ENCODE data around the gene GPX3. TPM values are rescaled to one million over a fixed set of nuclear protein-coding genes. Genes with fewer than 3 reads are reported as not detected.

The GPX3 gene, protein sequence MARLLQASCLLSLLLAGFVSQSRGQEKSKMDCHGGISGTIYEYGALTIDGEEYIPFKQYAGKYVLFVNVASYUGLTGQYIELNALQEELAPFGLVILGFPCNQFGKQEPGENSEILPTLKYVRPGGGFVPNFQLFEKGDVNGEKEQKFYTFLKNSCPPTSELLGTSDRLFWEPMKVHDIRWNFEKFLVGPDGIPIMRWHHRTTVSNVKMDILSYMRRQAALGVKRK
- total RNA-seq, result not detected

GRCh38 chr5:151020304-151021110 lies at the start of gene GPX3:
GPX3 (plus strand) TSS chr5:151020591; CDS start chr5:151020655, 64 bp downstream.
- Mint-ChIP-seq H3K4me1 (peaks cover 53% of the 10 kb centered on the region), H3K27me3 (no peaks in the 10 kb centered on the region), H3K9me3 (no peaks in the 10 kb centered on the region), H3K4me3 (peak within 1 kb of the TSS; percentile 58), H3K27ac (peak within 1 kb of the TSS; percentile 52), H3K36me3 (ENCODE audit: low read depth) (peaks cover 27% of the 10 kb centered on the region)
- peak; percentile 10 for ATAC-seq (replicated peaks)

GRCh38 chr5:150978590-150978989 lies 41.8 kb upstream of the GPX3 start:
- H3K27ac Mint-ChIP-seq, result no peak overlapping the region
- ATAC-seq (replicated peaks), result no peak
- H3K27me3 Mint-ChIP-seq, result peaks cover 8% of the 10 kb centered on the region
- H3K4me1 Mint-ChIP-seq, result no peaks in the 10 kb centered on the region
- H3K36me3 Mint-ChIP-seq (ENCODE audit: low read depth), result no peaks in the 10 kb centered on the region
- H3K4me3 Mint-ChIP-seq, result no peak overlapping the region
- H3K9me3 Mint-ChIP-seq, result peaks cover 8% of the 10 kb centered on the region

DNA sequence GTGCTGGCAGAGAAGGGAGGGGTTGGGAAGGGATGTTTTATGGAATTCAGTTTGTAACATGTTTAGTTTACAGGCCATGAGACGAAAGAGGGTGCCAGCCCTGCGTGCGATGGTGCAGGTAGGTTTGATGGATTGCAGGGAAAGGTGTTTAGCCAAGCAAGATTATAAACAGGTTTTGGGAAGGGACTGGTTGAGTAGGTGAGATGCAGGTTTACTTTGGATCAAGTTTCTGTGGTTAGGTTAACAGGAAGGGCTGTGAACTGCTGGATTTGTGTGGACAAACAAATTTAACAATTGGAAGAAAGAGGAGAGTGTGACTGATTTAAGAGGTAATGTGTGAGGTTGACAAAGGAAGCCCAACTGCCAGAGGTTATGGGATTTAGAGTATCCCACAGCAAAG lies 32.6 kb upstream of the GPX3 start:
- Mint-ChIP-seq H3K36me3 (ENCODE audit: low read depth) (no peaks in the 10 kb centered on the region), H3K9me3 (peaks cover 4% of the 10 kb centered on the region), H3K4me1 (no peaks in the 10 kb centered on the region), H3K4me3 (no peak overlapping the region), H3K27me3 (no peaks in the 10 kb centered on the region), H3K27ac (no peak overlapping the region)
- no peak for ATAC-seq (replicated peaks)

- peak; percentile 44 for ATAC-seq (replicated peaks)
- no peaks in the 10 kb centered on the region for H3K4me1 Mint-ChIP-seq
These were observed 30.7 kb upstream of the GPX3 start for GRCh38 chr5:150989695-150990094.

GRCh38 chr5:150992705-150993104 lies 27.7 kb upstream of the GPX3 start:
- Mint-ChIP-seq H3K4me1 (no peaks in the 10 kb centered on the region), H3K9me3 (peaks cover 9% of the 10 kb centered on the region), H3K4me3 (no peak overlapping the region), H3K36me3 (ENCODE audit: low read depth) (no peaks in the 10 kb centered on the region), H3K27me3 (no peaks in the 10 kb centered on the region), H3K27ac (no peak overlapping the region)
- ATAC-seq (replicated peaks), result no peak

More at GRCh38 chr5:150989695-150990094, 30.7 kb upstream of the GPX3 start:
- Mint-ChIP-seq H3K27ac (no peak overlapping the region), H3K4me3 (no peak overlapping the region), H3K36me3 (ENCODE audit: low read depth) (no peaks in the 10 kb centered on the region), H3K27me3 (no peaks in the 10 kb centered on the region), H3K9me3 (peaks cover 9% of the 10 kb centered on the region)

- Mint-ChIP-seq H3K4me3 (no peak overlapping the region), H3K9me3 (peaks cover 9% of the 10 kb centered on the region), H3K27ac (no peak overlapping the region), H3K4me1 (no peaks in the 10 kb centered on the region), H3K27me3 (no peaks in the 10 kb centered on the region), H3K36me3 (ENCODE audit: low read depth) (no peaks in the 10 kb centered on the region)
- no peak for ATAC-seq (replicated peaks)
These were observed 27.0 kb upstream of the GPX3 start for GRCh38 chr5:150993422-150993821.

DNA sequence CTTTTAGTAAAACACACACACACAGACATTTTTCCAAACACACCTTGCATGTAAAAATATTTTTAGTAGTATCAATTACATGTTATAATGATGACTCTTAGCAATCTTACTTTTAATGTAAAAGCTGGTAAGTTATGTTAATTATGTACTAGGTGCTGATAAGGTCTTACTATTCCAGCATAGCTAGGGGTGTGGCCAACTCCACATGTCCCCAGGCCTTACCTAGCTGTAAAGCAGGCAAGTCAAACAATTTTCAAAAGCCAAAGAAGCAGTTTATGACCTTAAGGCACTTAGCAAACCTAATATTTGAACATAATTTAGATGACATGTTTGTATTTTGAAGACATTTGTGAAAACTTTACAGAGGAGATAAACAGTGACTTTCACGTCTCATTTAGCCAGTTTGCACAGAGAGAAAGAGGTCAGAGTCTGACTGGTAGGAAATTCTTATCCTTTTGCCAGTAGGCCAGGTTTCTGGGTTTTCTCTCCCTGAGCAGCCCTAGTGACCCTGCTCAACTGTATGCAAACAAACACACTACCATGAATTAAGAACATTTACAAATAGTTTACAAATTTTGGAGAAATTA lies 26.5 kb upstream of the GPX3 start:
- Mint-ChIP-seq H3K4me1 (no peaks in the 10 kb centered on the region), H3K9me3 (peaks cover 9% of the 10 kb centered on the region), H3K27me3 (no peaks in the 10 kb centered on the region), H3K27ac (no peak overlapping the region), H3K36me3 (ENCODE audit: low read depth) (no peaks in the 10 kb centered on the region), H3K4me3 (no peak overlapping the region)
- ATAC-seq (replicated peaks), result no peak

DNA sequence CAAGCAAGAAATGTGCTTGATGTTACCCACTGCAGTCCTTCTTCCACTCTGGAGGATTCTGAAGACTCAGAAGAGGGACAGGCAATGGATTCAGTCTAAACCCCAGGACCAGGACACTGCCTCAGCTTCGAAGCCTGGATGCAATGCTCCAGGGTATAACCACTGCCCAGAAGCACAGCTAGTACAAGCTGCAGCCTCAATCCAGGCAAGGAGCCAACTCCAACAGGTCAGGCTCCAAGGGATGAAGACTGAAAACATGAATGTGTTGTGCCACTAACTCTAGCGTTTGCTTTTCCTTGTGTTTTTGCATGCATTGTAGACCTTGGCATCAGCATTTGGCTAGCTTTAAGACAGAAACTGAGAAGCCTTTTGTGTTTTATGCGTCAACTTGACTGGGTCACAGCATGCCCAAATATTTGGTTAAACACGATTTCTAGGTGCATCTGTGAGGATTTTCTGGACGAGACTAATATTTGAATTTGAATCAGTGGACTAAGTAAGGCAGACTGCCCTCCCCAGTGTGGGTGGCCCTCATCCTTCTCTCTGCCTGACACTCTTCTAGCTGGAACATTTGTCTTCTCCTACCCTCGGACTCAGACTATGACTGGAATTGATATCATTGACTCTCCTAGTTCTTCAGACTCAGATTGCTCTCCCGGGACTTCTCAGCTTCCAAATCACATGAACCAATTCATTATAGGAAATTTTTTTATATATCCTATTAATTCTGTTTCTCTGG lies 20.5 kb upstream of the GPX3 start:
- no peaks in the 10 kb centered on the region for H3K4me1 Mint-ChIP-seq
- H3K27ac Mint-ChIP-seq, result no peak overlapping the region
- ATAC-seq (replicated peaks), result no peak
- H3K27me3 Mint-ChIP-seq, result peaks cover 7% of the 10 kb centered on the region
- H3K4me3 Mint-ChIP-seq, result no peak overlapping the region
- H3K9me3 Mint-ChIP-seq, result no peaks in the 10 kb centered on the region
- no peaks in the 10 kb centered on the region for H3K36me3 Mint-ChIP-seq (ENCODE audit: low read depth)

- Mint-ChIP-seq H3K36me3 (ENCODE audit: low read depth) (no peaks in the 10 kb centered on the region), H3K4me3 (no peak overlapping the region), H3K4me1 (no peaks in the 10 kb centered on the region), H3K9me3 (no peaks in the 10 kb centered on the region), H3K27me3 (peaks cover 8% of the 10 kb centered on the region), H3K27ac (no peak overlapping the region)
- no peak for ATAC-seq (replicated peaks)
These were observed 19.0 kb upstream of the GPX3 start for GRCh38 chr5:151001436-151001835.

- H3K9me3 Mint-ChIP-seq, result no peaks in the 10 kb centered on the region
- no peak for ATAC-seq (replicated peaks)
- H3K36me3 Mint-ChIP-seq (ENCODE audit: low read depth), result no peaks in the 10 kb centered on the region
- H3K4me3 Mint-ChIP-seq, result no peak overlapping the region
- H3K4me1 Mint-ChIP-seq, result no peaks in the 10 kb centered on the region
- H3K27me3 Mint-ChIP-seq, result peaks cover 13% of the 10 kb centered on the region
- H3K27ac Mint-ChIP-seq, result no peak overlapping the region
These were observed 18.1 kb upstream of the GPX3 start for GRCh38 chr5:151002250-151002649.

DNA sequence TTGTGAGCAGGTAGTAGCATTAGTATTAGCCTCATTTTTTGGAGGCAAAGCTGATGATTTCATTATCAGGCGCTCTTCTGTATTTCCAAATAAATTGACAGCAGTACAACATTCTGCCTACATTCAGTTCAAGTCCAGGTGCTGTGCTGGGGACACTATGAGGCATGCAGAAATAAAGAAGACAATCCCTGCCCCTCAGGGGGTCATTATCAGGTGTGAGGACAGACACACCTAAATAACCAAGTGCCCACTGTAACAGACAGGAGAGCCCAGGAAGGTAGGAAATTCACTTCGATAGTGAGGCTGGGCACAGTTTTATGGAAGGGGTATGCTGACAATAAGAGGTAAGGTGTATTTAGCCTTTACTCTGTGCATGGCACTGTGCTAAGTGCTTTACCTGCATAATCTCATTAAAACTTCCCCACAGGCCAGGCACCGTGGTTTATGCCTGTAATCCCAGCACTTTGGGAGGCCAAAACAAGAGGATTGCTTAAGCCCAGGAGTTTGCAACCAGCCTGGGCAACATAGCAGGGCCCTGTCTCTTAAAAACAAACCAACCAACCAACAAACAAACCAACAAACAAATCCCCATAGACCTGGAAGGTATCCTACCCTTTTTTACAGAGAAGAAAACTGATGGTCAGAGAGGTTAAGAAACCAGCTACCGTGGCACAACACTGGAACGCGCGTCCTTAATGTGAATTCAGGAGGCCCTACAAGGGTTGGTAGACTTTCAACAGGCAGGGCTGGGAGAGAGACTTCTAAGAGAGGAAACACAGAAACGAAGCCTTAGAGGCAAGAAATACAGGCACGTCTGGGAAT lies 17.5 kb upstream of the GPX3 start:
- no peaks in the 10 kb centered on the region for H3K4me1 Mint-ChIP-seq
- no peaks in the 10 kb centered on the region for H3K9me3 Mint-ChIP-seq
- no peak for ATAC-seq (replicated peaks)
- H3K36me3 Mint-ChIP-seq (ENCODE audit: low read depth), result no peaks in the 10 kb centered on the region
- no peak overlapping the region for H3K4me3 Mint-ChIP-seq
- H3K27ac Mint-ChIP-seq, result no peak overlapping the region
- H3K27me3 Mint-ChIP-seq, result peaks cover 15% of the 10 kb centered on the region

DNA sequence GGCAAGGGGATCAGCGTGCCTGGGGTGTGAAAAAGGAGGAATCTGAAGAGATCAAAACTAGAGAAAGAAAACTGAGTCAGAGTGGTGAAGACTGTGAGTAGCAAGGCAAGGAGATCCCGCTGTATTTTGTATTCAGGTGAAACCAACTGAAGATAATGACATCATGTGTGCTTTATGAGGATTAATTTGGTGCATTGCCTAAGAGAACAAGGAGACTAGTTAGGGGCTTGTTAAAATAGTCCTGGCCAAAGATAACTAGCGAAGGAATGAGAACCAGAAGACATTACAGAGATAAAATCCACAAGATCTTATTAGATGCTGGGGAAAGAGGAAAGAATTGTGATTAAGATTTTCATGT lies 16.9 kb upstream of the GPX3 start:
- ATAC-seq (replicated peaks), result no peak
- no peak overlapping the region for H3K4me3 Mint-ChIP-seq
- H3K4me1 Mint-ChIP-seq, result no peaks in the 10 kb centered on the region
- peaks cover 15% of the 10 kb centered on the region for H3K27me3 Mint-ChIP-seq
- no peaks in the 10 kb centered on the region for H3K9me3 Mint-ChIP-seq
- no peaks in the 10 kb centered on the region for H3K36me3 Mint-ChIP-seq (ENCODE audit: low read depth)
- H3K27ac Mint-ChIP-seq, result no peak overlapping the region

GRCh38 chr5:151004499-151004898 lies 15.9 kb upstream of the GPX3 start:
- Mint-ChIP-seq H3K9me3 (no peaks in the 10 kb centered on the region), H3K4me1 (no peaks in the 10 kb centered on the region), H3K27ac (no peak overlapping the region), H3K4me3 (no peak overlapping the region), H3K36me3 (ENCODE audit: low read depth) (no peaks in the 10 kb centered on the region), H3K27me3 (peaks cover 19% of the 10 kb centered on the region)
- no peak for ATAC-seq (replicated peaks)

Data from activated T-helper 17 cell treated with anti-CD3 and anti-CD28 coated beads, Interleukin-2, amount 50 U/mL, for 72 hours (primary cell).